HepG2 (cell line): ENCODE measurements around the gene CFAP91.

Experiments
- BORCS8-MEF2B ChIP-seq: sonication (generic); formaldehyde crosslinking; IDR thresholded peaks from 2 replicates; pipeline ENCODE4 v1.8.0; 2022; ENCODE audit warnings: mild to moderate bottlenecking, missing genetic modification reagents
- ELF1 ChIP-seq: sonication (generic); formaldehyde crosslinking; IDR thresholded peaks from 2 replicates; pipeline ENCODE4 v1.4.0; 2020; ENCODE audit warnings: missing genetic modification reagents
- JUNB ChIP-seq: sonication (generic); formaldehyde crosslinking; IDR thresholded peaks from 2 replicates; pipeline ENCODE4 v1.8.0; 2022; ENCODE audit warnings: missing genetic modification reagents, mild to moderate bottlenecking, borderline replicate concordance
- MAFG ChIP-seq: sonication (generic); formaldehyde crosslinking; IDR thresholded peaks from 2 replicates; pipeline ENCODE4 v1.5.1; 2020; ENCODE audit warnings: mild to moderate bottlenecking, missing genetic modification reagents
- NR2C2 ChIP-seq: sonication (generic); formaldehyde crosslinking; IDR thresholded peaks from 2 replicates; pipeline ENCODE4 v1.4.0; 2020; ENCODE audit warnings: missing genetic modification reagents, mild to moderate bottlenecking, moderate library complexity, borderline replicate concordance
- SIN3A ChIP-seq: IDR thresholded peaks from 2 replicates; pipeline ENCODE4 v1.6.1; 2011; ENCODE audit warnings: low read depth, mild to moderate bottlenecking, control low read depth, low read length, borderline replicate concordance
- ZFP1 ChIP-seq: IDR thresholded peaks from 2 replicates; pipeline ENCODE4 v1.6.1; 2016
- ZNF274 ChIP-seq: sonication (generic); formaldehyde crosslinking; IDR thresholded peaks from 2 replicates; pipeline ENCODE4 v1.5.1; 2020; ENCODE audit warnings: mild to moderate bottlenecking, missing genetic modification reagents
- ZSCAN29 ChIP-seq: sonication (generic); formaldehyde crosslinking; conservative IDR thresholded peaks from 2 replicates; pipeline ENCODE4 v1.4.0; 2020; ENCODE audit warnings: mild to moderate bottlenecking, missing genetic modification reagents
- TF ChIP-seq, protein P1 (sequence below): sonication (generic); formaldehyde crosslinking; IDR thresholded peaks from 2 replicates; pipeline ENCODE4 v1.5.0; 2020; ENCODE audit warnings: mild to moderate bottlenecking, missing genetic modification reagents, borderline replicate concordance
- TF ChIP-seq, protein P2 (sequence below): sonication (generic); formaldehyde crosslinking; IDR thresholded peaks from 2 replicates; pipeline ENCODE4 v1.4.0; 2020; ENCODE audit warnings: missing genetic modification reagents, mild to moderate bottlenecking, borderline replicate concordance
- TF ChIP-seq, protein P3 (sequence below): sonication (generic); formaldehyde crosslinking; IDR thresholded peaks from 2 replicates; pipeline ENCODE4 v1.5.0; 2020; ENCODE audit warnings: mild to moderate bottlenecking, missing genetic modification reagents, moderate library complexity
- TF ChIP-seq, protein P4 (sequence below): sonication (generic); formaldehyde crosslinking; IDR thresholded peaks from 2 replicates; pipeline ENCODE4 v1.5.0; 2020; ENCODE audit warnings: missing genetic modification reagents, mild to moderate bottlenecking, borderline replicate concordance

DNA sequence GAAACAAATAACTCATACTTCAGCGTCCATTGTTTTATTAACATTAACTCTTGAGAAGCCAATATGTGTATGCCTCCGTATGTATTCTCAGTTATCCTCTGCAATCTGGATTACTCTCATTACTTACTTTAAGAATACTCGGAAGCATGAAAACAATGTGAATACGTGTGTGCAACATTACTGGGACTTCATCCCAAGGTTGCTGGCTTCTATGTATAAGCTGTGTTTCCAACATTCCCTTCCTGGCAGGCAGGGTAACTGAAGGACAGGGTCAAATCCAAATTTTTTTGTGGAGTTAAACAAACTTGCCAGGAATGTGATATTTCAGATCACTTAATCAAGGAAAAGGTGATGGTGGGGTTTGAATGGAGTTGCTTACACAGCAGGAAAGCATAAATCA lies 44.5 kb downstream of the CFAP91 start:
- TF ChIP-seq, protein P1, sequence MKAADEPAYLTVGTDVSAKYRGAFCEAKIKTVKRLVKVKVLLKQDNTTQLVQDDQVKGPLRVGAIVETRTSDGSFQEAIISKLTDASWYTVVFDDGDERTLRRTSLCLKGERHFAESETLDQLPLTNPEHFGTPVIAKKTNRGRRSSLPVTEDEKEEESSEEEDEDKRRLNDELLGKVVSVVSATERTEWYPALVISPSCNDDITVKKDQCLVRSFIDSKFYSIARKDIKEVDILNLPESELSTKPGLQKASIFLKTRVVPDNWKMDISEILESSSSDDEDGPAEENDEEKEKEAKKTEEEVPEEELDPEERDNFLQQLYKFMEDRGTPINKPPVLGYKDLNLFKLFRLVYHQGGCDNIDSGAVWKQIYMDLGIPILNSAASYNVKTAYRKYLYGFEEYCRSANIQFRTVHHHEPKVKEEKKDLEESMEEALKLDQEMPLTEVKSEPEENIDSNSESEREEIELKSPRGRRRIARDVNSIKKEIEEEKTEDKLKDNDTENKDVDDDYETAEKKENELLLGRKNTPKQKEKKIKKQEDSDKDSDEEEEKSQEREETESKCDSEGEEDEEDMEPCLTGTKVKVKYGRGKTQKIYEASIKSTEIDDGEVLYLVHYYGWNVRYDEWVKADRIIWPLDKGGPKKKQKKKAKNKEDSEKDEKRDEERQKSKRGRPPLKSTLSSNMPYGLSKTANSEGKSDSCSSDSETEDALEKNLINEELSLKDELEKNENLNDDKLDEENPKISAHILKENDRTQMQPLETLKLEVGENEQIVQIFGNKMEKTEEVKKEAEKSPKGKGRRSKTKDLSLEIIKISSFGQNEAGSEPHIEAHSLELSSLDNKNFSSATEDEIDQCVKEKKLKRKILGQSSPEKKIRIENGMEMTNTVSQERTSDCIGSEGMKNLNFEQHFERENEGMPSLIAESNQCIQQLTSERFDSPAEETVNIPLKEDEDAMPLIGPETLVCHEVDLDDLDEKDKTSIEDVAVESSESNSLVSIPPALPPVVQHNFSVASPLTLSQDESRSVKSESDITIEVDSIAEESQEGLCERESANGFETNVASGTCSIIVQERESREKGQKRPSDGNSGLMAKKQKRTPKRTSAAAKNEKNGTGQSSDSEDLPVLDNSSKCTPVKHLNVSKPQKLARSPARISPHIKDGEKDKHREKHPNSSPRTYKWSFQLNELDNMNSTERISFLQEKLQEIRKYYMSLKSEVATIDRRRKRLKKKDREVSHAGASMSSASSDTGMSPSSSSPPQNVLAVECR, result no peak
- no peak for TF ChIP-seq SIN3A
- no peak for TF ChIP-seq ZFP1 (CRISPR knock-in tag)
- TF ChIP-seq ELF1 (CRISPR knock-in tag), result no peak
- TF ChIP-seq ZSCAN29 (CRISPR knock-in tag), result no peak
- no peak for TF ChIP-seq JUNB (CRISPR knock-in tag)
- TF ChIP-seq, protein P2, sequence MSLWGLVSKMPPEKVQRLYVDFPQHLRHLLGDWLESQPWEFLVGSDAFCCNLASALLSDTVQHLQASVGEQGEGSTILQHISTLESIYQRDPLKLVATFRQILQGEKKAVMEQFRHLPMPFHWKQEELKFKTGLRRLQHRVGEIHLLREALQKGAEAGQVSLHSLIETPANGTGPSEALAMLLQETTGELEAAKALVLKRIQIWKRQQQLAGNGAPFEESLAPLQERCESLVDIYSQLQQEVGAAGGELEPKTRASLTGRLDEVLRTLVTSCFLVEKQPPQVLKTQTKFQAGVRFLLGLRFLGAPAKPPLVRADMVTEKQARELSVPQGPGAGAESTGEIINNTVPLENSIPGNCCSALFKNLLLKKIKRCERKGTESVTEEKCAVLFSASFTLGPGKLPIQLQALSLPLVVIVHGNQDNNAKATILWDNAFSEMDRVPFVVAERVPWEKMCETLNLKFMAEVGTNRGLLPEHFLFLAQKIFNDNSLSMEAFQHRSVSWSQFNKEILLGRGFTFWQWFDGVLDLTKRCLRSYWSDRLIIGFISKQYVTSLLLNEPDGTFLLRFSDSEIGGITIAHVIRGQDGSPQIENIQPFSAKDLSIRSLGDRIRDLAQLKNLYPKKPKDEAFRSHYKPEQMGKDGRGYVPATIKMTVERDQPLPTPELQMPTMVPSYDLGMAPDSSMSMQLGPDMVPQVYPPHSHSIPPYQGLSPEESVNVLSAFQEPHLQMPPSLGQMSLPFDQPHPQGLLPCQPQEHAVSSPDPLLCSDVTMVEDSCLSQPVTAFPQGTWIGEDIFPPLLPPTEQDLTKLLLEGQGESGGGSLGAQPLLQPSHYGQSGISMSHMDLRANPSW, result no peak
- TF ChIP-seq, protein P3, sequence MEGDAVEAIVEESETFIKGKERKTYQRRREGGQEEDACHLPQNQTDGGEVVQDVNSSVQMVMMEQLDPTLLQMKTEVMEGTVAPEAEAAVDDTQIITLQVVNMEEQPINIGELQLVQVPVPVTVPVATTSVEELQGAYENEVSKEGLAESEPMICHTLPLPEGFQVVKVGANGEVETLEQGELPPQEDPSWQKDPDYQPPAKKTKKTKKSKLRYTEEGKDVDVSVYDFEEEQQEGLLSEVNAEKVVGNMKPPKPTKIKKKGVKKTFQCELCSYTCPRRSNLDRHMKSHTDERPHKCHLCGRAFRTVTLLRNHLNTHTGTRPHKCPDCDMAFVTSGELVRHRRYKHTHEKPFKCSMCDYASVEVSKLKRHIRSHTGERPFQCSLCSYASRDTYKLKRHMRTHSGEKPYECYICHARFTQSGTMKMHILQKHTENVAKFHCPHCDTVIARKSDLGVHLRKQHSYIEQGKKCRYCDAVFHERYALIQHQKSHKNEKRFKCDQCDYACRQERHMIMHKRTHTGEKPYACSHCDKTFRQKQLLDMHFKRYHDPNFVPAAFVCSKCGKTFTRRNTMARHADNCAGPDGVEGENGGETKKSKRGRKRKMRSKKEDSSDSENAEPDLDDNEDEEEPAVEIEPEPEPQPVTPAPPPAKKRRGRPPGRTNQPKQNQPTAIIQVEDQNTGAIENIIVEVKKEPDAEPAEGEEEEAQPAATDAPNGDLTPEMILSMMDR, result no peak
- TF ChIP-seq MAFG (CRISPR knock-in tag), result no peak
- no peak for TF ChIP-seq NR2C2 (CRISPR knock-in tag)
- TF ChIP-seq BORCS8-MEF2B (CRISPR knock-in tag), result no peak
- no peak for TF ChIP-seq ZNF274 (CRISPR knock-in tag)
- TF ChIP-seq, protein P4, sequence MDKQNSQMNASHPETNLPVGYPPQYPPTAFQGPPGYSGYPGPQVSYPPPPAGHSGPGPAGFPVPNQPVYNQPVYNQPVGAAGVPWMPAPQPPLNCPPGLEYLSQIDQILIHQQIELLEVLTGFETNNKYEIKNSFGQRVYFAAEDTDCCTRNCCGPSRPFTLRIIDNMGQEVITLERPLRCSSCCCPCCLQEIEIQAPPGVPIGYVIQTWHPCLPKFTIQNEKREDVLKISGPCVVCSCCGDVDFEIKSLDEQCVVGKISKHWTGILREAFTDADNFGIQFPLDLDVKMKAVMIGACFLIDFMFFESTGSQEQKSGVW (CRISPR knock-in tag), result no peak
